GM12878 (cell line): ENCODE results near the gene OSBPL3. TPM values are rescaled to one million over a fixed set of nuclear protein-coding genes. Genes with fewer than 3 reads are reported as not detected.

ENCODE experiments used
- ATAC-seq: fragments of 200-7000 bp; cut with Tn5 transposase; 3 replicates; pipeline ENCODE4 v1.9.1; 2020; ENCODE audit warnings: mild to moderate bottlenecking, moderate library complexity
- BruUV-seq: library from RNA; stranded (reverse); fragments of 400-500 nt; replicated peaks from 2 replicates; lab custom pipeline; 2021; lab: Mats Ljungman, UMichigan
- CTCF ChIA-PET: fragments of 300-600 bp; sonication (Branson Sonifier 250); formaldehyde crosslinking; extraction: SDS; loops from one replicate; lab custom pipeline; 2021; ENCODE audit warnings: inconsistent platforms; lab: Yijun Ruan, JAX
- POLR2A ChIA-PET: fragments of 350-600 bp; formaldehyde crosslinking; extraction: SDS; loops from one replicate; lab custom pipeline; 2021; ENCODE audit warnings: inconsistent platforms; lab: Charles Lee
- RAD21 ChIA-PET: fragments of 300-600 bp; sonication (Branson Sonifier 250); formaldehyde crosslinking; loops from one replicate; lab custom pipeline; 2023; ENCODE audit warnings: antibody characterized with exemption; ENCODE audit not compliant: unreplicated experiment; lab: Charles Lee
- SMC1A ChIA-PET: fragments of 300-600 bp; sonication (Branson Sonifier 250); formaldehyde crosslinking; loops from one replicate; lab custom pipeline; 2023; ENCODE audit not compliant: unreplicated experiment, uncharacterized antibody; lab: Charles Lee
- DNase-seq: peaks from one replicate; pipeline ENCODE4 v3.0.0-alpha.2; 2011; ENCODE audit warnings: low read depth, low spot score
- FAIRE-seq: peaks from 3 replicates; lab custom pipeline; 2011; peaks lifted over from hg19 to GRCh38; lab: Jason Lieb, UNC
- H2AFZ ChIP-seq: 2 replicates; pipeline ENCODE4 v1.6.0; 2011; ENCODE audit warnings: low read depth, low read length, control low read depth; ENCODE audit not compliant: control insufficient read depth
- H3K27ac ChIP-seq: 2 replicates; pipeline ENCODE4 v1.5.1; 2011; ENCODE audit warnings: control low read depth; ENCODE audit not compliant: control insufficient read depth, insufficient read depth
- H3K27me3 ChIP-seq, 2 experiments: replicated peaks in 1 of 2; 2 replicates each; pipeline versions ENCODE4 v1.6.0 to v1.6.1; 2011; ENCODE audit warnings: low read length in 1 of 2; ENCODE audit not compliant: control insufficient read depth in 2 of 2, insufficient read depth in 2 of 2
- H3K36me3 ChIP-seq, 2 experiments: 2 replicates each; pipeline ENCODE4 v1.5.1; 2011; ENCODE audit warnings: low read length in 1 of 2; ENCODE audit not compliant: control insufficient read depth in 2 of 2, insufficient read depth in 2 of 2
- H3K4me1 ChIP-seq: 2 replicates; pipeline ENCODE4 v1.6.1; 2011; ENCODE audit warnings: mild to moderate bottlenecking, low read length, moderate library complexity, mixed read lengths; ENCODE audit not compliant: control insufficient read depth, insufficient read depth
- H3K4me2 ChIP-seq: 2 replicates; pipeline ENCODE4 v1.6.0; 2011; ENCODE audit warnings: control low read depth; ENCODE audit not compliant: control insufficient read depth, insufficient read depth
- H3K4me3 ChIP-seq: fragments of 200-600 bp; sonication (generic); 2 replicates; pipeline ENCODE4 v1.5.1; 2016
- H3K79me2 ChIP-seq: 2 replicates; pipeline ENCODE4 v1.6.0; 2011; ENCODE audit warnings: low read length; ENCODE audit not compliant: control insufficient read depth, insufficient read depth
- H3K9ac ChIP-seq: 2 replicates; pipeline ENCODE4 v1.8.0; 2011; ENCODE audit warnings: low read length, control low read depth, mixed read lengths; ENCODE audit not compliant: control insufficient read depth, insufficient read depth
- H3K9me3 ChIP-seq: replicated peaks from 3 replicates; pipeline ENCODE4 v1.5.1; 2011; ENCODE audit warnings: mild to moderate bottlenecking, low read length; ENCODE audit not compliant: control insufficient read depth, insufficient read depth
- H4K20me1 ChIP-seq: 2 replicates; pipeline ENCODE4 v1.6.0; 2011; ENCODE audit not compliant: control insufficient read depth, insufficient read depth
- BACH1 ChIP-seq: fragments of 450-650 bp; IDR thresholded peaks from 2 replicates; pipeline ENCODE4 v1.6.1; 2017; ENCODE audit warnings: mild to moderate bottlenecking, borderline replicate concordance
- CBFB ChIP-seq: IDR thresholded peaks from 2 replicates; pipeline ENCODE4 v1.6.1; 2016; ENCODE audit warnings: antibody characterized with exemption, low read depth
- CBX5 ChIP-seq: sonication (generic); IDR thresholded peaks from 2 replicates; pipeline ENCODE4 v1.6.1; 2016; ENCODE audit warnings: low read depth, moderate library complexity, mild to moderate bottlenecking, inconsistent platforms
- DPF2 ChIP-seq: fragments of 450-650 bp; IDR thresholded peaks from 2 replicates; pipeline ENCODE4 v1.6.1; 2017; ENCODE audit warnings: mild to moderate bottlenecking
- FOXM1 ChIP-seq: IDR thresholded peaks from 2 replicates; pipeline ENCODE4 v1.6.1; 2012; ENCODE audit warnings: low read depth, mild to moderate bottlenecking, inconsistent platforms, low read length, moderate library complexity
- GATAD2B ChIP-seq: fragments of 450-650 bp; conservative IDR thresholded peaks from 2 replicates; pipeline ENCODE4 v1.6.1; 2017; ENCODE audit warnings: low read depth, mild to moderate bottlenecking, moderate library complexity
- MTA2 ChIP-seq: fragments of 450-650 bp; IDR thresholded peaks from 2 replicates; pipeline ENCODE4 v1.6.1; 2016; ENCODE audit warnings: low read depth, mild to moderate bottlenecking, moderate library complexity
- MTA3 ChIP-seq: IDR thresholded peaks from 2 replicates; pipeline ENCODE4 v1.6.1; 2012; ENCODE audit warnings: low read length, inconsistent platforms, borderline replicate concordance
- NFYB ChIP-seq: IDR thresholded peaks from 2 replicates; pipeline ENCODE4 v1.6.1; 2011; ENCODE audit warnings: low read depth, mild to moderate bottlenecking, low read length, improper control_type of control experiment, moderate library complexity; ENCODE audit not compliant: insufficient read depth
- NKRF ChIP-seq: fragments of 450-650 bp; conservative IDR thresholded peaks from 2 replicates; pipeline ENCODE4 v1.6.1; 2017; ENCODE audit warnings: mild to moderate bottlenecking, moderate library complexity
- PAX5 ChIP-seq: IDR thresholded peaks from 2 replicates; pipeline ENCODE4 v1.6.1; 2011; ENCODE audit warnings: low read depth, low read length, borderline replicate concordance
- PRDM15 ChIP-seq: fragments of 450-650 bp; formaldehyde crosslinking; IDR thresholded peaks from 2 replicates; pipeline ENCODE4 v1.4.0; 2020; ENCODE audit warnings: mild to moderate bottlenecking, moderate library complexity
- RELA ChIP-seq: fragments of 450-650 bp; IDR thresholded peaks from 2 replicates; pipeline ENCODE4 v1.8.0; 2014; ENCODE audit warnings: borderline replicate concordance; ENCODE audit not compliant: partially characterized antibody
- RUNX3 ChIP-seq: IDR thresholded peaks from 2 replicates; pipeline ENCODE4 v1.6.1; 2012; ENCODE audit warnings: low read length, inconsistent platforms
- SKIL ChIP-seq: fragments of 450-650 bp; IDR thresholded peaks from 2 replicates; pipeline ENCODE4 v1.6.1; 2017; ENCODE audit warnings: mild to moderate bottlenecking, low read depth, inconsistent platforms; ENCODE audit not compliant: poor library complexity, severe bottlenecking
- WRNIP1 ChIP-seq: IDR thresholded peaks from 2 replicates; pipeline ENCODE4 v1.6.1; 2011; ENCODE audit warnings: low read depth, low read length, improper control_type of control experiment, borderline replicate concordance
- YBX1 ChIP-seq: fragments of 450-650 bp; IDR thresholded peaks from 2 replicates; pipeline ENCODE4 v1.6.1; 2016; ENCODE audit warnings: antibody characterized with exemption
- ZNF207 ChIP-seq: fragments of 450-650 bp; IDR thresholded peaks from 2 replicates; pipeline ENCODE4 v1.6.1; 2014; ENCODE audit warnings: antibody characterized with exemption, mild to moderate bottlenecking, borderline replicate concordance
- WGBS: methylation state at CpG from one replicate; pipeline ENCODE4 v1.1.6; 2016; ENCODE audit warnings: low lambda C conversion rate; ENCODE audit not compliant: insufficient replicate concordance, insufficient coverage; ENCODE audit errors: missing lambda C conversion rate; 5-methylcytosine and 5-hydroxymethylcytosine counted together
- in situ Hi-C: fragments of 300-500 bp; cut with MboI; formaldehyde crosslinking; loops from 9 replicates; pipeline ENCODE4 v1.14.3; 2018; ENCODE audit warnings: mixed read lengths
- intact Hi-C: fragments of 100-400 bp; cut with micrococcal nuclease; formaldehyde crosslinking; loops from one replicate; pipeline ENCODE4 v1.14.2; 2022; ENCODE audit not compliant: unreplicated experiment
- polyA plus RNA-seq, 11 experiments: library from polyadenylated mRNA; depleted of rRNA in 4 of 11; unstranded in 6 of 11; stranded (reverse) in 5 of 11; fragments of >200 nt; fragmentation: Nextera tagmentation in 4 of 11; fragmentation: Illumina TruSeq in 1 of 11; extraction: Ambion mirVana in 4 of 11; extraction: Trizol in 1 of 11; gene quantifications; 1 replicate in 1 of 11; 2 replicates in 10 of 11; pipeline versions ENCODE4 v1.2.1 to v1.2.3, GENCODE V29; 2011 to 2016; ENCODE audit warnings: inconsistent platforms in 2 of 11, missing spikeins in 2 of 11, low read depth in 1 of 11
- total RNA-seq, 4 experiments: library from RNA; depleted of rRNA in 3 of 4; stranded (reverse); fragments of >200 nt in 3 of 4; fragmentation: Illumina TruSeq in 1 of 4; extraction: Trizol in 1 of 4; gene quantifications; 2 replicates each; pipeline versions ENCODE4 v1.2.1 to v1.2.3, GENCODE V29; 2013 to 2021

The OSBPL3 gene
- total and polyA plus RNA-seq, 10 of the 15 experiments (the other 5 are each of a cell fraction or from before 2014, with no cell fraction given) = 6.1 to 46.6 (median 27.0) TPM

DNA sequence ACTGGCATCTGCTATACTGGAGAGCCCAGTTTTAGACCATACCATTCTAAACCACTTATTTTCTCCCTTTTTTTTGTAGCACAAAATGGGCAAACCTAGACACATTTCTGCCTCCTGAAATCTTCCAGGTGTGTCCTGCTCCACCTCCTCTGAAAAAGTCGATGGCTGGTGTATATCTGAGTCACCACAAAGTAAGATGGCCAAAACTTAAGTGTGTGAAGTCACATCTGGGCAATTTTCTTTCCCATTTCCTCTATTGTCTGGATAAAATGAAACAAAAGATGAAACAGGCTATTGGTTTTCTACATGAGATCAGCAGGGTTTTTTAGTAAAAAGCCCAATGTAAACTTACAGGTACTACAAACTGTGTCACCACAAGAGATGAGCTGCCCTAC, 65.5 kb downstream of the OSBPL3 start:
- POLR2A ChIA-PET = interaction anchor here (0.6 to 1.6 kb wide), 4 partner anchors 11 to 37 kb away, joined by 3 to 5 read pairs (median 4); no protein-coding TSS in a partner anchor
- FAIRE-seq (no peak), ATAC-seq (peak; percentile 45), DNase-seq (no peak)
- no peaks in the 10 kb centered on the region for H4K20me1 ChIP-seq
- H3K79me2 ChIP-seq = peaks cover 92% of the 10 kb centered on the region
- no TSS peak for BruUV-seq
- no peak overlapping the region for H2AFZ ChIP-seq
- no peaks in the 10 kb centered on the region for H3K36me3 ChIP-seq
- CTCF ChIA-PET = interaction anchor here (1.1 to 6.7 kb wide), 9 partner anchors 25 to 156 kb away, joined by 3 to 60 read pairs (median 4); partner anchors contain the start of gene OSBPL3
- H3K4me1 ChIP-seq = peaks cover 73% of the 10 kb centered on the region
- H3K4me2 ChIP-seq = peak overlapping the region; percentile 40
- no peak overlapping the region for H3K4me3 ChIP-seq
- RAD21 ChIA-PET = interaction anchor here (0.9 to 10.4 kb wide), 8 partner anchors 14 to 154 kb away, joined by 3 to 93 read pairs (median 4); partner anchors contain the start of gene OSBPL3
- no peak overlapping the region for H3K9ac ChIP-seq
- H3K27me3 ChIP-seq = no peaks in the 10 kb centered on the region
- H3K9me3 ChIP-seq = no peaks in the 10 kb centered on the region
- H3K27ac ChIP-seq = peak overlapping the region; percentile 70
- SMC1A ChIA-PET = interaction anchor here (0.5 to 7.8 kb wide), 20 partner anchors 9 to 102 kb away, joined by 3 to 93 read pairs (median 4); no protein-coding TSS in a partner anchor
- in situ Hi-C loops (loop anchor here (5.0 to 25.0 kb wide), 2 partner anchors 48 to 1048 kb away; no protein-coding TSS in a partner anchor), intact Hi-C loops (no loop called here)
- 0% methylated on average over 1 of the region's 1 CpG for WGBS
- TF ChIP-seq GATAD2B = no peak
- no peak for TF ChIP-seq SKIL
- no peak for TF ChIP-seq WRNIP1
- TF ChIP-seq MTA3 = peak; percentile 48; the same call in 1 of the 2 replicates
- no peak for TF ChIP-seq CBX5
- 0 out of 2 replicates have a peak, but pooled peaks have one; percentile 29 for TF ChIP-seq DPF2
- TF ChIP-seq NKRF = no peak
- TF ChIP-seq NFYB = no peak
- no peak for TF ChIP-seq CBFB
- TF ChIP-seq MTA2 = no peak
- TF ChIP-seq BACH1 = no peak
- TF ChIP-seq PRDM15 (CRISPR knock-in tag) = no peak
- TF ChIP-seq PAX5 = no peak
- peak; percentile 69; the same call in 1 of the 2 replicates for TF ChIP-seq FOXM1
- TF ChIP-seq YBX1 = no peak
- peak; percentile 82 for TF ChIP-seq RUNX3
- no peak for TF ChIP-seq ZNF207
- no peak for TF ChIP-seq RELA
